DMS79 treated with DMSO at 0.1 percent for 48 hours (cell line): ENCODE results near the gene CPNE6.
A peak's percentile ranks its signal among the peaks of the same experiment; 100 is the strongest.
"Not testable (repeated sequence)": the region's sequence is repeated elsewhere in the genome, so short reads cannot be mapped to it uniquely, and the experiment has no call there.

ENCODE experiments used
- DNase-seq: peaks from one replicate; lab custom pipeline; 2025; lab: John Stamatoyannopoulos, UW

Gene CPNE6

GRCh38 chr14:24071144-24071697, at the start of gene CPNE6:
TSS of gene CPNE6 (plus strand) at chr14:24071562. CDS start at chr14:24072937, 1,375 bp downstream.
- DNase-seq: no peak

- DNase-seq: not testable (repeated sequence)
These were observed 46.4 kb upstream of the CPNE6 start for GRCh38 chr14:24024939-24025418.

- DNase-seq: not testable (repeated sequence)
These were observed 41.7 kb upstream of the CPNE6 start for GRCh38 chr14:24029687-24030086.

GRCh38 chr14:24031331-24031730, 40.0 kb upstream of the CPNE6 start:
- DNase-seq: not testable (repeated sequence)

GRCh38 chr14:24032727-24033418, 38.5 kb upstream of the CPNE6 start:
- no peak for DNase-seq

GRCh38 chr14:24035769-24036168, 35.6 kb upstream of the CPNE6 start:
- DNase-seq: peak; percentile 31

GRCh38 chr14:24036169-24036962, 35.0 kb upstream of the CPNE6 start:
- DNase-seq: peak; percentile 86

- DNase-seq: not testable (repeated sequence)
These were observed 34.3 kb upstream of the CPNE6 start for GRCh38 chr14:24036963-24037657.

- DNase-seq: no peak
These were observed 33.7 kb upstream of the CPNE6 start for GRCh38 chr14:24037658-24038037.

- DNase-seq: no peak
These were observed 32.7 kb upstream of the CPNE6 start for GRCh38 chr14:24038686-24039085.

- DNase-seq: no peak
These were observed 30.7 kb upstream of the CPNE6 start for GRCh38 chr14:24040692-24041091.

- no peak for DNase-seq
These were observed 28.6 kb upstream of the CPNE6 start for GRCh38 chr14:24042746-24043145.

- not testable (repeated sequence) for DNase-seq
These were observed 22.4 kb upstream of the CPNE6 start for GRCh38 chr14:24049002-24049401.

- not testable (repeated sequence) for DNase-seq
These were observed 20.6 kb upstream of the CPNE6 start for GRCh38 chr14:24050753-24051152.

- DNase-seq: no peak
These were observed 20.1 kb upstream of the CPNE6 start for GRCh38 chr14:24051176-24051788.

- DNase-seq: peak; percentile 63
These were observed 19.3 kb upstream of the CPNE6 start, which contains the start of gene CARMIL3 for GRCh38 chr14:24051789-24052655. TSS of gene CARMIL3 (plus strand) at chr14:24052009. CDS start at chr14:24052154, 145 bp downstream.

- DNase-seq: no peak
These were observed 18.5 kb upstream of the CPNE6 start for GRCh38 chr14:24052656-24053547.

- no peak for DNase-seq
These were observed 17.6 kb upstream of the CPNE6 start for GRCh38 chr14:24053548-24054323.

- DNase-seq: no peak
These were observed 17.1 kb upstream of the CPNE6 start for GRCh38 chr14:24054324-24054641.
